GM13976 (cell line): Measurements from ENCODE around the gene NCOA3.

Source experiments
- DNase-seq: peaks from one replicate; pipeline ENCODE4 v3.0.0; 2012; ENCODE audit warnings: low spot score
- CTCF ChIP-seq: IDR thresholded peaks from 2 replicates; pipeline ENCODE4 v1.5.1; 2012; ENCODE audit warnings: borderline replicate concordance, mild to moderate bottlenecking; ENCODE audit not compliant: insufficient read depth; ENCODE audit errors: extremely low read depth, missing control alignments, control extremely low read depth
- in situ Hi-C: fragments of 300-500 bp; cut with MboI; formaldehyde crosslinking; loops from one replicate; pipeline ENCODE4 v1.12.0; 2022; ENCODE audit warnings: low sequenced_read_pairs, mixed read lengths, inconsistent platforms; ENCODE audit not compliant: unreplicated experiment

The NCOA3 gene

GRCh38 chr20:47509104-47509661, 7.5 kb downstream of the NCOA3 start:
- TF ChIP-seq CTCF: no peak
- in situ Hi-C loops: no loop called here
- DNase-seq: no peak

GRCh38 chr20:47509685-47510084, 8.0 kb downstream of the NCOA3 start:
- in situ Hi-C loops: no loop called here
- no peak for TF ChIP-seq CTCF
- DNase-seq: no peak

- in situ Hi-C loops: no loop called here
- TF ChIP-seq CTCF: no peak
- DNase-seq: no peak
These were observed 14.2 kb downstream of the NCOA3 start for GRCh38 chr20:47515843-47516242.

GRCh38 chr20:47521059-47521808, 19.5 kb downstream of the NCOA3 start:
- in situ Hi-C loops: no loop called here
- TF ChIP-seq CTCF: no peak
- no peak for DNase-seq

- in situ Hi-C loops: no loop called here
- DNase-seq: no peak
- TF ChIP-seq CTCF: no peak
These were observed 22.5 kb downstream of the NCOA3 start for GRCh38 chr20:47524015-47524784.

DNA sequence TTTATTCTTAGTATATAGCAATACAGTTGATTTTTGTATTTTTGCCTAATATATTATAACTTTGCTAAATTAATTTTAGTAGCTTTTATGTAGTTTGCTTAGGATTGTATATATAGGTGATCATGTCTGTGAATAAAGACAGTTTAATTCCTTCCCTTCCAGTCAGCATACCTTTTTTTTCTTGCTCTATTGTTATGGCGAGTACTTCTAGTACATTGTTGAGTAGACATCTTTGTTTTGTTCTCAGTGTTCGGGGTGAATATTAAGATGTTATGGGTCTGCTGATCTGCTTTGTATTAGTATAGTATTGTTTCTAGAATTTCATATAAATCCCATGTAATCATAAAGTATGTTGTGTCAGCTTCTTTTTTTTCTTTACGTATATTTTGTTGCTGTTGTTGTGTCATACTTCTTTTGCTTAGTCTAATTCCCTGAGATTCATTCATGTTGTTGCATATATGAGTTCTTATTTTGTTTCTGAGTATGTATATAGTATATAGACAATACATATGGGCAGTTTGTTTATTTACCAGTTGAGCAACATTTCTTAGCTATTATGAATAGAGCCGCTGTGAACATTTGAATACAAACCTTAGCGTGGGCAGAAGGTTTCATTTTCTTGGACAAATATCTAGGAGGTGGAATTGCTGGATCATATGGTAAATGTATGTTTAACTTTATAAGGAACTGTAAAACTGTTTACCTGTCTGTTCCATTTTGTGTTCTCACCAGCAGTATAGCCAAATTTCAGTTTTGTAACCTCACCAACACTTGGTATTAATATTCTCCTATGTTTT, 25.5 kb downstream of the NCOA3 start:
- no peak for DNase-seq
- in situ Hi-C loops: no loop called here
- TF ChIP-seq CTCF: no peak
